Fibroblast of skin of right quadriceps (primary cell): ENCODE data around the gene SPTBN1.
A peak's percentile ranks its signal among the peaks of the same experiment; 100 is the strongest.
"Not testable (repeated sequence)": the region's sequence is repeated elsewhere in the genome, so short reads cannot be mapped to it uniquely, and the experiment has no call there.

Experiments used
- DNase-seq: peaks from one replicate; pipeline ENCODE4 v3.0.0-alpha.2; 2013

Gene SPTBN1

DNA sequence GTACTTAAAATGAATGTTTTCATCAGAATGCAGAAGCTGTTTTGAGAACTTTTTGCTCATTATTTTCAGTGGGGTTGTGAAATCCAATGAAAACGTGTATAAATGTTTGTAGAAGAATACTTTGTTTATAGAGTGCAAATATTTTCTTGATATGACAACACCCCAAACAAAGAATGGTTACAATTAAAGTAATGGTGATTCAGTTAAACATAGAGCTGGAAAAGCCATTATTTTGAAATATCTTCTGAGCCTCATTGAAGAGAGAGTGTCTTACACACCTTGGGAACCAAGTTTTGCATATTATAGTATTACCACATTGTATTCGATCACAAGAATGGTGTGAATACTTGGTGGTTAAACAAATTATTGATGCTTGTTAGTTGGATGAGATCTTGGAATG is 48.7 kb downstream of the SPTBN1 start:
- peak; percentile 24 for DNase-seq

DNA sequence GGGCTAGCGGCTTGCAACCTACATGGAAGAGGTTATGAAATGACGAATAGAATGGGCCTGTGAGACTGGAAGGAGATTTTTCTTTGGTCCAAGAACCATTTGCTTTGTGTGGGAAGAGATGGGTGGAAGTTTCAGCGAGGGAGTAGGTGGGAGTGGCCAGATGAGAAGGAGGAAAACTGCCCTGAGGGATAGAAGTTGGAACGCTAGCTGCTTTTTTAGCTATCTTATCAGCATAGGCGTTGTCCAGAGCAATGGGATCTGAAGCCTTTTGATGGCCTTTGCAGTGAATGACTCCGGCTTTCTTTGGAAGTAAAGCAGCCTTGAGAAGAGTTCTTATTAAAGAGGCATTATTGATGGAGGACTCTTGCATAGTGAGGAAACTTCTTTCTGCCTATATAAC is 52.4 kb downstream of the SPTBN1 start:
- no peak for DNase-seq

GRCh38 chr2:54509043-54509442 is 52.9 kb downstream of the SPTBN1 start:
- DNase-seq: not testable (repeated sequence)

DNA sequence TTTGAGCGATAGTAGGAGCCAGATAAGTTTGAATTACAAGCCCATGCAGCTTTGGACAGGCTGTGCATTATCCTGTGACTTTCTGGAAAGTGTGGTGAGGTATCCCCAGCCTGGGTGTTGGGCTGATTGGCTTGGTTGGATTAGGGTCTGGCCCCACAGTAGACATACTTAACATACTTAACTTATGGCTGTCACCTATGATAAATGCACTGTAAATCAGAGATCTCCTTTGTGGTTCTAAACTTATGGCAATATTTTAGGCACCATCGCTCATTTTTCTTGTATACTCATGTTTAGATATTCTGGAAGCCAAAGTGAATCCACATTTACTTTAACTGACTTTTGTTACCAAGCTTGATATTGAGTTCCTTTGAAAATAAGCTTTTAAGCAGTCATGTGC is 54.8 kb downstream of the SPTBN1 start:
- peak; percentile 35 for DNase-seq

GRCh38 chr2:54512183-54512582 is 56.1 kb downstream of the SPTBN1 start:
- no peak for DNase-seq

GRCh38 chr2:54512663-54513362 is 56.7 kb downstream of the SPTBN1 start:
- no peak for DNase-seq

DNA sequence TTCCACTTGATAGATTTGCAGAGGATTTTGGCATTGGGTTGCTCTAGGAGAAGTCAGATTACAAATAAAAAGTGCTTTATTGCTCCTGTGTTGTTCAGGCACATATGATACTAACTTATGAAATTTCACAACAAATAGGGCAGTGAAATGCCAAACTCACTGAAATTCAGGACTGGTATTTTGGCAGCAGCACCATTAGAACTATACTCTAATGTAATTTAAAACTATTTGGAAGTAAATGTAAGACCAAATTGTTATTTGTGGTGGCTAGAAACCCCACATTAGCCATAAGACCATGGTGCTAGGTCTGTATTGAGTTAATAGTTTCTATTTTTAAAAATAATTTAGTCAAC is 57.2 kb downstream of the SPTBN1 start:
- no peak for DNase-seq

GRCh38 chr2:54514822-54515569 is 58.9 kb downstream of the SPTBN1 start:
- no peak for DNase-seq

- DNase-seq: no peak
Measured at GRCh38 chr2:54516842-54517241, 60.7 kb downstream of the SPTBN1 start.

- DNase-seq: not testable (repeated sequence)
Measured at GRCh38 chr2:54518016-54518415, 61.9 kb downstream of the SPTBN1 start.

- DNase-seq: no peak
Measured at GRCh38 chr2:54518430-54518829, 62.3 kb downstream of the SPTBN1 start.

DNA sequence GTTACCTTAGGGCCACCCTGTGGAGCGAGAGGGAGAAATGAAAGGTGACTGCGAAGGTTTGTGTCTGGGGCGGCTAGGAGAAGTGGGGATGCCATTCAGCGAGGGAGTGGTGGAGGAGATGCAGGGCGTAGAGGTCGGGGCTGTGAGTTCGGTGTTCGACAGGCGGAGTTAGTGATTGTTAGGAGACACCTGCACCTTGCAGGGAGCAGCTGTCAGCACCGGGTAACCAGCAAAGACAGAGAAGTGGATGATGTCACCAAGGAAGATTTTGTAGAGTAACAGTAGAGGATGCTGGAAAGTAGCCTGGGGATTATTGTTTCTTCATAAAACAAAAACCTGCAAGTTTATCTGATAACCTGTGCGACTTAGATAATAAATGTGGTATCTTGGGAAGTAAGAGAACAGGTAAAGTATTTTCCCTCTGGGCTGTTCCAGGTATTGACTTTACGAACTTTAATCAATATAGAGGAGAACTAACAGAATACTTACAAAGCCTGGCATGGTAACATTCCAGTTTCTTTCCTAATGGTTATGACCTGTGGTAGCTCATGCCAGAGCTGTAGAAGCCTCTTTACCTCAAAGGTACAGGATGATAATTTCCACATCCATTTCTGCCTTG is 63.8 kb downstream of the SPTBN1 start:
- no peak for DNase-seq

DNA sequence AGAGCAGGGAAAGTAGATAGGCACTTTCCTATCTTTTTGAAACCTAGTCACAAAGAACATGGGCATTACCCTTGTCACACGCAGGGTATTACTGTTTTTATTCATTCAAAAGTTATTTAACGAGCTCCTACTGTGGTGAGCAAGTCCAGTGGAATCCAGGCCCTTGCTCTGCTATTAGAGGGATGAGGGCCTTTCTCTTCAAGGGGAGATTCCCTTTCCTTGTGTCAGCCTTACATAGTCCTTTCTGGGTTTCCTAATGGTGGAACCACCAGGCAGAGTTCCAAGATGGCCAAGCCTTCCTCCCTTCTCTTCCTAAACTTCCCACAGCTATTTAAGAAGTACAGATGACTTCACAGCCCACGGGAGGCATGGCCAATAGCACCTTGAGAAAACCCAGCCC is 64.6 kb downstream of the SPTBN1 start:
- peak; percentile 96 for DNase-seq

- peak; percentile 67 for DNase-seq
Measured at GRCh38 chr2:54522624-54523281, 66.6 kb downstream of the SPTBN1 start.

- DNase-seq: no peak
Measured at GRCh38 chr2:54523324-54523959, 67.3 kb downstream of the SPTBN1 start.

DNA sequence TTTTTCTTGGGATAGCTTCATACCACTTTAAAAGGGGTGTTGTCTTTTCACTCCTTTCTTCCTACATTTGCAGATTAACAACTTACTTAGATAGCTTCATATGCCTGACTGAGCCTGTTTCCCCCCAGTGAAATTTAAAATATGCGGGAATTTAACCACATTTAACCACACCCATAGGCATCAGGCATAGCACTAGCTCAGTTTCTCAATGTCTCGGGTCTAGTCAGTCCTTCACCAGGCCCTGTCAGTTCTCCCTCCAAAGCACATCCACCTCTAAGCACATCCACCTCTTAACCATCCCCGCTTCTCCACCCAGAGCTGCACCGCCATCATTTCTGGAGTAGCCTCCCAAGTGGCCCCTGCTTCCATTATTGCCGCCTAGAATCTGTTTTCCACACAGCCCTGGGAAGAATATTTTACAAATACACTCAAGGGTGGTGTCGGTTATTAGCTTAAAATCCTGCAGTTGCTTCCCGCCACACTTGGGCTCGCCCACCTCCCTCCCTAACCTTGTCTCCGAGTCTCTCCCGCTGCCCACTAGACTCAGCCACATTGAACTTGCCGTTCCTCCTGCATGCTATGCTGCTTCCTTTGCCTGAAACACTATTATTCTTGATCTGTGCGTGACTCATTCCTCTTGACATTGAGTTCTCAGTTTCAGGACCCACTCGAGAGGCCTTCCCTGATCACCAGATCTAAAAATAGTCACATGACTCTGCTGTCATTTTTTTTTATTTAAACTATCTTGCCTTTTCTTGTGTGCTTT is 68.3 kb downstream of the SPTBN1 start:
- peak; percentile 80 for DNase-seq

GRCh38 chr2:54525321-54525720 is 69.2 kb downstream of the SPTBN1 start:
- no peak for DNase-seq

DNA sequence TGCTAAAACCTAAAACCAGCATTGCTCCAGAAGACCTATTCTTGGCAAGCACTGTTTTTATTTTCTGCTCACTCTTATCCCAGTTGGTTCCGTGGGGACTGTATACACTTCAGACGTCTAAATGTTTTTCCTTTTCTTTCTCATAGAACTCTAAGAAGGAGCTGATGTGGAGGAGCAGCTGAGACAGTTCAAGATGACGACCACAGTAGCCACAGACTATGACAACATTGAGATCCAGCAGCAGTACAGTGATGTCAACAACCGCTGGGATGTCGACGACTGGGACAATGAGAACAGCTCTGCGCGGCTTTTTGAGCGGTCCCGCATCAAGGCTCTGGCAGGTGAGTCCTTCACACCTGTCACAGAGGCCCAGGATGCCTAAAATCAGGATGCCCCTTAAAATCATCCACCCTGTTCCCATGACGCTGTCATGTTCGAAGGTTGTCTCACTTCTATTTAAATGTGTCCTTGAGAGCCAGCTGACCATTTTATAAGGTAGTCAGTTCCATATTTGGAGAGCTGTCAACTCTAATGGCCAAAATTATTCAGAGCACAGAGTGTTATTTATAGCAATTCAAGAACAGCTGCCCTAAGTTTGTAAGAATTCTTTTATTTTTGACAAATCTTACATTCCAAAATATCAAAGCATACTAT is 70.2 kb downstream of the SPTBN1 start:
- DNase-seq: no peak

GRCh38 chr2:54528311-54528955 is 72.3 kb downstream of the SPTBN1 start:
- DNase-seq: peak; percentile 65

DNA sequence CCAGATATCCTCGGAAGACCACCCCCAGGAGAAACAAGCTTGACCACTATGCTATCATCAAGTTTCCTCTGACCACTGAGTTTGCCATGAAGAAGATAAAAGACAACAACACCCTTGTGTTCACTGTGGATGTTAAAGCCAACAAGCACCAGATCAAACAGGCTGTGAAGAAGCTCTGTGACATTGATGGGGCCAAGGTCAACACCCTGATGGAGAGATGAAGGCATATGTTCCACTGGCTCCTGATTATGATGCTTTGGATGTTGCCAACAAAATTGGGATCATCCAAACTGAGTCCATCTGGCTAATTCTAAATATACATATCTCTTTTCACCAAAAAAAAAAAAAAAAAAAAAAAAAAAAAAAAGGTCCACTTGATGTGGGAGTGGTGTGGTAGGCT is 73.4 kb downstream of the SPTBN1 start:
- not testable (repeated sequence) for DNase-seq

- no peak for DNase-seq
Measured at GRCh38 chr2:54529935-54530334, 73.8 kb downstream of the SPTBN1 start.
